Mononuclear cell (primary cell): ENCODE results near the gene KCNQ5. TPM values are rescaled to one million over a fixed set of nuclear protein-coding genes. Genes with fewer than 3 reads are reported as not detected.

Experiments used
- H3K27me3 ChIP-seq: 2 replicates; pipeline ENCODE4 v1.6.0; 2011; ENCODE audit warnings: low read length, control low read depth; ENCODE audit not compliant: insufficient read depth
- H3K4me1 ChIP-seq: 2 replicates; pipeline ENCODE4 v1.5.1; 2011; ENCODE audit warnings: mild to moderate bottlenecking, low read length, control low read depth; ENCODE audit not compliant: insufficient read depth
- H3K4me3 ChIP-seq: 2 replicates; pipeline ENCODE4 v1.5.1; 2011; ENCODE audit warnings: mild to moderate bottlenecking, low read length, moderate library complexity
- H3K9me3 ChIP-seq: 2 replicates; pipeline ENCODE4 v1.5.1; 2011; ENCODE audit warnings: low read depth, mild to moderate bottlenecking, control low read depth, low read length
- total RNA-seq: library from RNA; depleted of rRNA; stranded (reverse); fragments of >200 nt; gene quantifications from one replicate; pipeline ENCODE4 v1.2.3, GENCODE V29; 2012

KCNQ5 gene
- total RNA-seq, 1 donor: 2.8 TPM

DNA sequence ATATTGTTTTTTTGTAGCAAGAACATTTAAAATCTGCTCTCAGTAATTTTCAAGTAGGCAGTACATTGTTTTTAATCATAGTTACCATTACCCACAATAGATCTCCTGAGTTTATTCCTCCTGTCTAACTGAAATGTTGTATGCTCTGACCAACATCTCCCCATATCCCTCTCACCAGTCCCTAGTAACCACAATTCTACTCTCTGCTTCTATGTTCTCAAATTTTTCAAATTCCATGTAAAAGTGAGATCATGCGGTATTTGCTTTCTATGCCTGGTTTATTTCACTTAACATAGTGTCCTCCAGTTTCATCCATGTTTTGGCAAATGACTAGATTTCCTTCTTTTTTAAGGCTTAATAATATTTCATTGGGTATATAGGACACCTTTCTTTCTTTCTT is 300.5 kb downstream of the KCNQ5 start:
- Histone ChIP-seq H3K4me1 (peaks cover 5% of the 10 kb centered on the region), H3K27me3 (no peaks in the 10 kb centered on the region), H3K4me3 (no peak overlapping the region), H3K9me3 (no peaks in the 10 kb centered on the region)

- no peak overlapping the region for H3K4me3 ChIP-seq
- H3K9me3 ChIP-seq: no peaks in the 10 kb centered on the region
- no peaks in the 10 kb centered on the region for H3K27me3 ChIP-seq
- H3K4me1 ChIP-seq: no peaks in the 10 kb centered on the region
These were observed 303.3 kb downstream of the KCNQ5 start for GRCh38 chr6:72925136-72925535.

GRCh38 chr6:72930556-72931132 is 308.8 kb downstream of the KCNQ5 start:
- H3K4me1 ChIP-seq: no peaks in the 10 kb centered on the region
- no peak overlapping the region for H3K4me3 ChIP-seq
- H3K9me3 ChIP-seq: no peaks in the 10 kb centered on the region

DNA sequence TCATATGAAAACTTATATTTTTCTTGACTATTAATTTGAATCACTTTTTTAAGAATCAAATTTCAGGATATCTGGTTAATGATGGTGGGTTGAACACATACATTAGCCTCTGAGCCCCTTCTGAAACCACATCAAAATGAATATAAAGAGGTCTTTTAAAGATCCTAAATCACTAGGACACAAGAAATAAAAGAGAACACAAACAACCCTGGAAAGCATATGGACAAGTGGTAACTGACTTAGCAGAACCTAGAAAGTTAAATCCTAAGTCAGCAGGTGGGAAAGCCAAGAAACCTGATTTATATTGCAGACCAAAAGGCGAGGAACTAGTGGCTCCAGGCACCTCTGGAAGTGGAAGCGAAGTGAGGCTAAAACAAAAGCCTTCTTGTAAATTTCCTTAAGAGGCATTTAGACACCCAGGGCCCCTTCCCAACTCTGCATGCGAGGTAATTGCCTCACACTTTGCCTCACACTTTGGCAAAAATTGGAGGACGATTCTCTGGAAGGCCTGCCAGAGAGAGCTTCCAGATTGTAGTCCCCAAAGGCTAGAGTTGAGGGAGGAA is 309.5 kb downstream of the KCNQ5 start:
- H3K9me3 ChIP-seq: no peaks in the 10 kb centered on the region
- no peak overlapping the region for H3K4me3 ChIP-seq
- H3K27me3 ChIP-seq: no peaks in the 10 kb centered on the region
- no peaks in the 10 kb centered on the region for H3K4me1 ChIP-seq

More at GRCh38 chr6:72930556-72931132, 308.8 kb downstream of the KCNQ5 start:
- no peaks in the 10 kb centered on the region for H3K27me3 ChIP-seq

DNA sequence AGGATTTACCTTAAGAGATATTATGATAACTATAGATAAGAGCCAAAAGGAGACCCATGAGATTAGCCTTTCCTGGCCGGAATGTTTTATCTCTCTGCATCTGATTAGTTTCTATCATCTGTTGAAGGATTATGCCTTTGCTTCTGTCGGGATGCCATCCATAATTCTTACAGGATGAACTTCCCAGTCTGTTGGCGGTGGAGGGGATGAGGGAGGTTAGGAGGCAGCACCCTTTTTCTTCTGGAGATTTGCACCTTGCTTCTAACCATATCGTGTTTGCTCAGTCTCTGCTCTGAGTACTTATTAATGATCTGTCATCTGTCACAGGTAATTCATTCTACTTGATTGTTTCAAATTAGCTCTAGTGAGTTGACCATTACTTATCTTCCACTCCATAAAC is 311.4 kb downstream of the KCNQ5 start:
- Histone ChIP-seq H3K4me3 (no peak overlapping the region), H3K9me3 (no peaks in the 10 kb centered on the region), H3K27me3 (no peaks in the 10 kb centered on the region), H3K4me1 (no peaks in the 10 kb centered on the region)

GRCh38 chr6:72936766-72937559 is 315.1 kb downstream of the KCNQ5 start:
- Histone ChIP-seq H3K4me1 (no peaks in the 10 kb centered on the region), H3K4me3 (no peak overlapping the region), H3K9me3 (no peaks in the 10 kb centered on the region), H3K27me3 (no peaks in the 10 kb centered on the region)

DNA sequence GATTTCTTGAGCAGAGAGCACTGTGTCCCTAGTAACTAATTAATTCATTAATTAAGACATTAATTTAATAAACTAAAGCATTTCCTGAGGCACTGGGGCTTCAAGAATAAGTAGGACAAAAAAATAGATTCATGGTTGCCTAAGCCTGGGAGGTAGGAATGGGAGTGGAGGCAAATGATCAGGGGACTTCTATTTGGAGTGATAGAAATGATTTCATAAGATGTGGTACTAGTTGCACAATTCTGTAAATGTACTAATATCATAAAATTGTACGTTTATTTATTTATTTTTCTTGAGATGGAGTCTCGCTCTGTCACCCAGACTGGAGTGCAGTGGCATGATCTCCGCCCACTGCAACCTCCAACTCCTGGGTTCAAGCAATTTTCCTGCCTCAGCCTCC is 316.2 kb downstream of the KCNQ5 start:
- Histone ChIP-seq H3K27me3 (no peaks in the 10 kb centered on the region), H3K4me3 (no peak overlapping the region), H3K4me1 (no peaks in the 10 kb centered on the region), H3K9me3 (no peaks in the 10 kb centered on the region)

DNA sequence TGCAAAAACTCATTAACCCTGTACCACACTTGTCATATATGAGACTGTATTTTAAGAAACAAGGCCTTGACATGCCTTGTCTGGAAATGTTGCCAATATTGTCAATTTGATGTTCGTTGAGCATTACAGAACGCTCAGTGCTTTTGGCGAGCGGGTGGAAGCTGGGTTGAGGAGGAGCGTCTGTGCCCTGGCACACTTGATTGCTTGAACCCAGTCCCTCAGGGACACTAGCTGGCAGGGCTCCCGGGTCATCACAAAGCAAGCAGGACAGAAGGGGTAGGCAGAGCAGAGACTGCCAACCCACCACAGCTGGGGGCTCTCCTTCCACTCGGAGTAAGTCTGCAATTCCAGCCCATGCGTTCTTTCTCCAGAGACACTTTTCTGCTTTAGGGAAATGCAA is 317.1 kb downstream of the KCNQ5 start:
- Histone ChIP-seq H3K4me3 (no peak overlapping the region), H3K27me3 (no peaks in the 10 kb centered on the region), H3K9me3 (no peaks in the 10 kb centered on the region), H3K4me1 (no peaks in the 10 kb centered on the region)

DNA sequence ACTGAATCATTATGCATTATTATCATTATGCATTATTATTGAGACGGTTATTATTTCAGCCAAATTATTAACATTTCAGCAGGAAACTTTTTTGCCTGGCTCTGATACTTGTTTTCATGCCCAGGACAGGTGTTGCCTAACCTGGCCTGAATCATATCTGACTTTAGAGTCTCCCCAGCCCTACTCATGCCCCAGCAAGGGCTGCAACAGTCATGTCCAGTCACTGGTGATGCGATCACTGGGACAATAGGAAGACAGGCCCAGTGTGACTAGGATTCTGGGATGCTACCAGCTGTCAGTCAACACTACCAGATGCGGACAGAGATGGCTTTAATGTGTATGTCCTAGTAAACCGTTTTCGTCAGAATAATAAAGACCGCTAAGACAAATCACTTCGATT is 318.4 kb downstream of the KCNQ5 start:
- Histone ChIP-seq H3K9me3 (no peaks in the 10 kb centered on the region), H3K27me3 (no peaks in the 10 kb centered on the region), H3K4me1 (no peaks in the 10 kb centered on the region)

DNA sequence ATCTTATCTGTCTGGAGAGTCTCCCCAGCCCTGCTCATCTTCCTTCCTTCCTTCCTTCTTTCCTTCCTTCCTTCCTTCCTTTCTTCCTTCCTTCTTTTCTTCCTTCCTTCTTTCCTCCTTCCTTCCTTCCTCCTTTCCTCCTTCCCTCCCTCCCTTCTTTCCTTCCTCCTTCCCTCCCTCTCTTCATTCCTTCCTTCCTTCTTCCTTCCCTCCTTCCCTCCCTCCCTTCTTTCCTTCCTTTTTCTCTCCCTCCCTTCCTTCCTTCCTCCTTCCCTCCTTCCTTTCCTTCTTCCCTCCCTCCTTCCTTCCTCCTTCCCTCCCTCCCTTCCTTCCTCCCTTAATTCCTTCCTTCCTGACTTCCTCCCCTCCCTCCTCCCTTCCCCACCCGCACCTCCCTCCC is 319.4 kb downstream of the KCNQ5 start:
- Histone ChIP-seq H3K27me3 (no peaks in the 10 kb centered on the region), H3K4me1 (no peaks in the 10 kb centered on the region), H3K9me3 (no peaks in the 10 kb centered on the region), H3K4me3 (no peak overlapping the region)

More for the DNA sequence above, 318.4 kb downstream of the KCNQ5 start:
- H3K4me3 ChIP-seq: no peak overlapping the region

DNA sequence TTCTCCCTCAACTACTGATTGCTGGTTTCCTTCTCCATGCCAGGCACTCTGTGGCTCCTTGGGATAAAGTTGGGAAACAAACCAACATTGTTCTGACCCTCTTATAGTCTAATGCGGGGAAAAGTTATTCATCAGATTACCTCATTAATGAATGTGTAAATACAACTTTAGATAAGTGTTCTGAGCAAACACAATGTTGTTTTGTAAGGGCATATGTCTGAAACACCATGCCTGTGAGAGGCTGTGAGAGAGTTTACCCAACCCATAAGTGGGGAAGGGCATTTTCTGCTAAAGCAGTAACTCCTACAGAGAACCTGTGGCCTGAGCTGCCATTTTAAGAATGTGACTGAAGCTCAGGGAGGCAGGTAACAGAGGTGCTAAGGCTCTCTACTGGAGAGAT is 319.9 kb downstream of the KCNQ5 start:
- Histone ChIP-seq H3K9me3 (no peaks in the 10 kb centered on the region), H3K4me1 (no peaks in the 10 kb centered on the region), H3K4me3 (no peak overlapping the region), H3K27me3 (no peaks in the 10 kb centered on the region)

- Histone ChIP-seq H3K9me3 (no peaks in the 10 kb centered on the region), H3K27me3 (no peaks in the 10 kb centered on the region), H3K4me1 (no peaks in the 10 kb centered on the region), H3K4me3 (no peak overlapping the region)
These were observed 321.8 kb downstream of the KCNQ5 start for GRCh38 chr6:72943699-72944098.

DNA sequence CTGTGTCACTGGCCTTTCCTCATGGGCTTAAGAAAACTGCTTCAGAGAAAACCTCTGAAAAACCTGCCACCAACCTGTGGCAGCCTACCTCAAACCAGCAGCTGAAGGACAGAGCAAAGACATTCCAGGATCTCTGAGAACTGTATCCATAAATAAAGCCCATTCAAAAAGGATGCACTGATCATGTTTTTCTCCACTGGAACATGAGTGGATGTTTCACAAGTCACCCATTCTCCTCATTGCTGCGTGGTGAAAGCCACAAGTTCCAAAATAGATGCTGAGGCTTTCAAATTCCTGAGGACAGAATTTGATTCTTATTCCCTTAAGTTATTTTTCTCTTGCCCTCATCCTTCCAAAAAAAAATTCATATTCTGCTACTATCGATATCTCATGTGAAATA is 322.8 kb downstream of the KCNQ5 start:
- no peaks in the 10 kb centered on the region for H3K27me3 ChIP-seq
- H3K9me3 ChIP-seq: no peaks in the 10 kb centered on the region
- no peak overlapping the region for H3K4me3 ChIP-seq
- H3K4me1 ChIP-seq: no peaks in the 10 kb centered on the region

GRCh38 chr6:72946774-72947173 is 324.9 kb downstream of the KCNQ5 start:
- Histone ChIP-seq H3K27me3 (no peaks in the 10 kb centered on the region), H3K9me3 (no peaks in the 10 kb centered on the region)

GRCh38 chr6:72947534-72947933 is 325.7 kb downstream of the KCNQ5 start:
- Histone ChIP-seq H3K27me3 (no peaks in the 10 kb centered on the region), H3K4me1 (no peaks in the 10 kb centered on the region), H3K9me3 (no peaks in the 10 kb centered on the region), H3K4me3 (no peak overlapping the region)

More at GRCh38 chr6:72946774-72947173, 324.9 kb downstream of the KCNQ5 start:
- Histone ChIP-seq H3K4me1 (no peaks in the 10 kb centered on the region), H3K4me3 (no peak overlapping the region)

GRCh38 chr6:72948153-72948552 is 326.3 kb downstream of the KCNQ5 start:
- no peak overlapping the region for H3K4me3 ChIP-seq
- H3K9me3 ChIP-seq: no peaks in the 10 kb centered on the region
- no peaks in the 10 kb centered on the region for H3K27me3 ChIP-seq

More at GRCh38 chr6:72948153-72948552, 326.3 kb downstream of the KCNQ5 start:
- H3K4me1 ChIP-seq: no peaks in the 10 kb centered on the region
